Psoas muscle (tissue), 8 donors: ENCODE data around the gene FOXA2. TPM values are rescaled to one million over a fixed set of nuclear protein-coding genes. Genes with fewer than 3 reads are reported as not detected.

ENCODE experiments used
- ATAC-seq, 4 donors: fragments of 200-7000 bp; cut with Tn5 transposase; one replicate each; pipeline ENCODE4 v1.9.1; 2020; ENCODE audit warnings: moderate library complexity in 3 of 4, mild to moderate bottlenecking in 2 of 4
- DNase-seq, 2 donors: peaks; one replicate each; pipeline ENCODE4 v3.0.0-alpha.2; 2020
- H3K27ac ChIP-seq: fragments of 200-600 bp; one replicate; pipeline ENCODE4 v1.8.0; 2022
- H3K27me3 ChIP-seq, 3 donors: fragments of 200-600 bp in 1 of 3; one replicate each; pipeline versions ENCODE4 v1.6.1 to v1.8.0; 2013 to 2022; ENCODE audit warnings: low read length in 2 of 3, mild to moderate bottlenecking in 2 of 3, moderate library complexity in 1 of 3; ENCODE audit not compliant: insufficient read depth in 3 of 3
- H3K36me3 ChIP-seq, 2 donors: fragments of 200-600 bp in 1 of 2; one replicate each; pipeline versions ENCODE4 v1.6.1 to v1.8.0; 2013 to 2022; ENCODE audit warnings: low read depth in 1 of 2, mild to moderate bottlenecking in 1 of 2, moderate library complexity in 1 of 2; ENCODE audit not compliant: insufficient read depth in 1 of 2
- H3K4me1 ChIP-seq: fragments of 200-600 bp; one replicate; pipeline ENCODE4 v1.8.0; 2022
- H3K4me3 ChIP-seq: fragments of 200-600 bp; one replicate; pipeline ENCODE4 v1.8.0; 2022; ENCODE audit warnings: mild to moderate bottlenecking
- H3K9me3 ChIP-seq: fragments of 200-600 bp; one replicate; pipeline ENCODE4 v1.8.0; 2022
- CTCF ChIP-seq: fragments of 200-600 bp; IDR thresholded peaks from one replicate; pipeline ENCODE4 v1.8.0; 2022; ENCODE audit warnings: antibody characterized with exemption
- WGBS, 3 donors: extraction: QIAGEN DNeasy Blood & Tissue Kit; methylation state at CpG; one replicate each; pipeline versions ENCODE4 v1.1.6 to v1.1.7; 2013; 5-methylcytosine and 5-hydroxymethylcytosine counted together
- intact Hi-C, 2 donors: fragments of 100-400 bp; cut with DNase I; formaldehyde crosslinking; loops; one replicate each; pipeline versions ENCODE4 v1.11.0 to v1.14.2; 2022
- polyA plus RNA-seq, 3 donors: library from polyadenylated mRNA; stranded (reverse); fragments of 200-250 nt; gene quantifications; one replicate each; pipeline ENCODE4 v1.2.3, GENCODE V29; 2013
- total RNA-seq, 4 donors: library from RNA; stranded (reverse); fragmentation: NEBNext Ultra II Directional in 2 of 4; extraction: Animal tissue kit (Norgen Biotek cat#: 25700) in 2 of 4; gene quantifications; one replicate each; pipeline versions ENCODE4 v1.2.1 to v1.2.4, GENCODE V29; 2021 to 2023
- donor health status: healthy with polysubstance abuse.
- donor health status: DM: no; HTN: no; CAD: no; lungs with moderate emphysema.
- donor health status: Bipolar disorder and iron deficiency.
- donor health status: healthy.
- donor health status: DM: yes; HTN: yes; CAD: no.
- donor health status: DM: no; HTN: no; CAD: no.
- donor health status: DM: no; HTN: no; CAD: no.
- donor health status: DM: yes; HTN: yes; CAD: no.

FOXA2 gene
- total and polyA plus RNA-seq, 7 donors: 0.26 TPM; not detected in 6

- no peak for TF ChIP-seq CTCF
- H3K4me1 ChIP-seq: no peaks in the 10 kb centered on the region
- no peak overlapping the region for H3K27ac ChIP-seq
- peaks cover 2 to 10% (median 3%) of the 10 kb centered on the region in 3 donors for H3K27me3 ChIP-seq
- no peak for ATAC-seq
- no peak overlapping the region for H3K4me3 ChIP-seq
- no peak for DNase-seq
- no peaks in the 10 kb centered on the region for H3K36me3 ChIP-seq
- no peaks in the 10 kb centered on the region for H3K9me3 ChIP-seq
- intact Hi-C loops: no loop called here
These were observed 39.3 kb downstream of the FOXA2 start for GRCh38 chr20:22545045-22545444.

- Histone ChIP-seq H3K36me3 (no peaks in the 10 kb centered on the region), H3K27ac (no peak overlapping the region), H3K4me1 (no peaks in the 10 kb centered on the region), H3K27me3 (peaks cover 2 to 10% (median 3%) of the 10 kb centered on the region in 3 donors), H3K9me3 (no peaks in the 10 kb centered on the region), H3K4me3 (no peak overlapping the region)
- intact Hi-C loops: no loop called here
- ATAC-seq: no peak
- no peak for TF ChIP-seq CTCF
- no peak for DNase-seq
- 52 to 58% (median 53%) methylated on average over 1 of the region's 1 CpG for WGBS, 3 donors
These were observed 39.9 kb downstream of the FOXA2 start for GRCh38 chr20:22544462-22544861.

- TF ChIP-seq CTCF: no peak
- intact Hi-C loops: no loop called here
- Histone ChIP-seq H3K4me1 (no peaks in the 10 kb centered on the region), H3K9me3 (no peaks in the 10 kb centered on the region), H3K27ac (no peak overlapping the region), H3K27me3 (peaks cover 2 to 10% (median 3%) of the 10 kb centered on the region in 3 donors), H3K36me3 (no peaks in the 10 kb centered on the region), H3K4me3 (no peak overlapping the region)
- ATAC-seq (no peak), DNase-seq (no peak)
- WGBS, 3 donors: 35 to 42% (median 41%) methylated on average over 1 of the region's 1 CpG
These were observed 41.9 kb downstream of the FOXA2 start for GRCh38 chr20:22542427-22542826.

GRCh38 chr20:22540832-22541231 lies 43.5 kb downstream of the FOXA2 start:
- TF ChIP-seq CTCF: no peak
- no peak for DNase-seq
- 48 to 60% (median 52%) methylated on average over 10 of the region's 10 CpGs for WGBS, 3 donors
- Histone ChIP-seq H3K27ac (no peak overlapping the region), H3K36me3 (no peaks in the 10 kb centered on the region), H3K9me3 (no peaks in the 10 kb centered on the region), H3K4me3 (no peak overlapping the region), H3K27me3 (peaks cover 0 to 10% (median 3%) of the 10 kb centered on the region in 3 donors), H3K4me1 (no peaks in the 10 kb centered on the region)
- intact Hi-C loops: no loop called here
- no peak for ATAC-seq

- TF ChIP-seq CTCF: no peak
- no peak overlapping the region for H3K27ac ChIP-seq
- no peaks in the 10 kb centered on the region for H3K36me3 ChIP-seq
- WGBS, 3 donors: 72 to 79% (median 77%) methylated on average over 4 of the region's 4 CpGs
- H3K9me3 ChIP-seq: no peaks in the 10 kb centered on the region
- peaks cover 0 to 3% (median 0%) of the 10 kb centered on the region in 3 donors for H3K27me3 ChIP-seq
- intact Hi-C loops: no loop called here
- H3K4me1 ChIP-seq: no peaks in the 10 kb centered on the region
- DNase-seq: no peak
- no peak for ATAC-seq
- H3K4me3 ChIP-seq: no peak overlapping the region
These were observed 47.2 kb downstream of the FOXA2 start for GRCh38 chr20:22536956-22537756.
